Esophagus muscularis mucosa (tissue), 3 donors: ENCODE results near the gene CHIA.

Experiments used
- POLR2A ChIP-seq: fragments of 450-650 bp; IDR thresholded peaks from one replicate; pipeline ENCODE4 v1.6.1; 2017; ENCODE audit warnings: antibody characterized with exemption, moderate library complexity, mild to moderate bottlenecking, low read depth
- TF ChIP-seq, protein P1 (sequence below), 3 experiments: fragments of 200-600 bp in 2 of 3; fragments of 450-650 bp in 1 of 3; sonication (generic) in 2 of 3; IDR thresholded peaks; one replicate each; pipeline ENCODE4 v1.5.1; 2017 to 2019; ENCODE audit warnings: antibody characterized with exemption in 3 of 3, mild to moderate bottlenecking in 2 of 3, moderate library complexity in 1 of 3

DNA sequence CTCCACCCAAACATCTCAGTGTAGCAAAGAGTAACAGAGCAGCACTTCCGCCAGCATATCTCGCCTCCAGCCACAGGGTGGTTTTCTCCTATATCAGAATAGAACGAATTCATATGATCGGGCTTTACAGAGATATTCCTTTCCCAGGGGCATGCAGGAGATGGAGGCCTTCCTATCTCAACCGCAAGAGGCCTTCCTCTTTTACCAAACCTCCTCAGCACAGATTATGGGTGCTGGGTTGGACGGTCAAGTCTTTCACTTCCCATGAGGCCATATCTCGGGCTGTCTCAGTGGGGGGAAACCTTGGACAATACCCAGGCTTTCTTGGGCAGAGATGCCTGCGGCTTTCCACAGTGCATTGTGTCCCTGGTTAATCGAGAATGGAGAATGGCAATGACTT is 71.1 kb downstream of the CHIA start:
- TF ChIP-seq, protein P1, sequence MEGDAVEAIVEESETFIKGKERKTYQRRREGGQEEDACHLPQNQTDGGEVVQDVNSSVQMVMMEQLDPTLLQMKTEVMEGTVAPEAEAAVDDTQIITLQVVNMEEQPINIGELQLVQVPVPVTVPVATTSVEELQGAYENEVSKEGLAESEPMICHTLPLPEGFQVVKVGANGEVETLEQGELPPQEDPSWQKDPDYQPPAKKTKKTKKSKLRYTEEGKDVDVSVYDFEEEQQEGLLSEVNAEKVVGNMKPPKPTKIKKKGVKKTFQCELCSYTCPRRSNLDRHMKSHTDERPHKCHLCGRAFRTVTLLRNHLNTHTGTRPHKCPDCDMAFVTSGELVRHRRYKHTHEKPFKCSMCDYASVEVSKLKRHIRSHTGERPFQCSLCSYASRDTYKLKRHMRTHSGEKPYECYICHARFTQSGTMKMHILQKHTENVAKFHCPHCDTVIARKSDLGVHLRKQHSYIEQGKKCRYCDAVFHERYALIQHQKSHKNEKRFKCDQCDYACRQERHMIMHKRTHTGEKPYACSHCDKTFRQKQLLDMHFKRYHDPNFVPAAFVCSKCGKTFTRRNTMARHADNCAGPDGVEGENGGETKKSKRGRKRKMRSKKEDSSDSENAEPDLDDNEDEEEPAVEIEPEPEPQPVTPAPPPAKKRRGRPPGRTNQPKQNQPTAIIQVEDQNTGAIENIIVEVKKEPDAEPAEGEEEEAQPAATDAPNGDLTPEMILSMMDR (IDR thresholded peaks at IDR 0.05): no peak
- no peak for TF ChIP-seq POLR2A
